ENCODE data around the gene ATF2.

Gene ATF2

DNA sequence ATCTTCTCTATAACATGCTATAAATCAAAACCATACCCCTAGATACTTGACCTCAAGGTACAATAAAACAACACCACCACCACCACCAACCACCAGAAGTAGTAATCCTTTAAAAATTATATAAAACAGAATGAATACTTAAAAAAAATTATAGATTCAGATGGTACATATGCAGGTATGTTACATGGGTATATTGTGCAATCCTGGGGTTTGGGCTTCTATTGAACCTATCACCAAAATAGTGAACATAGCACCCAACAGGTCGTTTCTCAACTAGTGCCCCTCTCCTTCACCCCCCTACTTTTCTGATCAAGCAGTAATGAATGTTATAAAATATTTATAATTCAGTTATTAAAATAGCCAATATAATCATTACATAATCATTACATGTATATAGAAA lies 91.7 kb downstream of the ATF2 start:
- no peak for FAIRE-seq

- no peak for FAIRE-seq
These were observed 93.5 kb downstream of the ATF2 start for GRCh38 chr2:175074478-175074877.

DNA sequence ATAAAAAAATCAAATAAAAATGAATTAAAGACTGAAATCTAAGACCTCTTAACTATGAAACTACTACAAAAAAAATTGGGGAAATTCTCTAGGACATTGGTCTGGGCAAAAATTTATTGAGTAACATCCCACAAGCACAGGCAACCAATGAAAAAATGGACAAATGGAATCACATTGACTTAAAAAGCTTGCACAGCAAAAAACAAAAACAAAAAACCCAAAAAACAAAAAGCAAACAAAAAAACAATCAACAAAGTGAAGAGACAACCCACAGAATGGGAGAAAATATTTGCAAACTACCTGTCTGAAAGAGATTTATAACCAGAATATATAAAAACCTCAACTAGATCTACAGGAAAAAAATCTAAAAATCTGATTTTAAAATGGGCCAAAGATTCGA lies 99.5 kb downstream of the ATF2 start:
- FAIRE-seq = no peak

DNA sequence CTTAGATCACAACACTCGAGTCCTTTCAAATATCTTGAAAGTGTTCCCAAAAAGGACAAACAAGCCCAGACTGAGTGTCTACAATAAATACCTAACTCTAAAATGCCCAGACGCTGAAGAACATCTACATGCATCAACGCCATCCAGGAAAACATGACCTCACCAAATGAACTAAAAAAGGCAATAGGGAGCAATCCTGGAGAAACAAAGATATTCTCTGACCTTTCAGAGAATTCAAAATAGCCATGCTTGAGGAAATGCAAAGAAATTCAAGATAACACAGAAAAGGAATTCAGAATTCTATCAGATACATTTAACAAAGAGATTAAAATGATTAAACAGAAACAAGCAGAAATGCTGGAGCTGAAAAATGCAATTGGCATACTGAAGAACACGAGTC lies 101.6 kb downstream of the ATF2 start:
- no peak for FAIRE-seq

DNA sequence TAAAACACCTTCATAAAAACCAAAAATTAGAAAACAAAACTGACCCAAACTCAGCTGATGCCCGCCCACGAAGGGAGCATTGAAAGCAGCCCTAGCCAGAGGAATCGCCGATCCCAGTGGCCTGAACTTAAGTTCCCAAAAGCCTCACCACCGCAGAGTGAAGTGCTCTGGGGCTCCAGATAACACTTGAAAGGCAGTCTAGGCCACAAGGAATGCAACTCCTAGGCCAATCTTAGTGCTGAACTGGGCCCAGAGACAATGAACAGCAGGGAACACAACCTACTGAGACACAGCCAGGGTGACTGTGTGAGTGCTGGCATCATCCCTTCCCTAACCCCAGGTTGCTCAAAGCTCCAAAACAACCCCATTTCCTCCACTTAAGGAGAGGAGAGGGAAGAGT lies 103.2 kb downstream of the ATF2 start:
- FAIRE-seq = no peak

DNA sequence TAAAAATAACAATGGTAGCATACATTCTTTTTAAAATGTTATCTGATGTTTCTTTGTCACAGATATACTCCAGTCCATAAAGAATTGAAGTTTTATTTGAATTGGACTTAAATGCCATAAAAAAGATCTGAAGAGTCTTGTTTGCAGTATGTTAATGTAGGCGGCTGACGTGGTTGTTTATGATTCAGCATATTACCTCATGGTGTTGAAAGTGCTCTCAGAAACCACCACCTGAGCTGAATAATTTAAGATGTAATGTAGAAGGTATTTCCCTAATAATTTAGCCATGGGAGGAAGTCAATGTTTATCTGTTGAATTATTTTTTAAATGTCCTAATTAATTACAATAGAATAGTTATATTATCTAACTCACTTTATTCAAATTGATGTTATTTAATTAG lies 104.3 kb downstream of the ATF2 start:
- peak; percentile 43 for FAIRE-seq

DNA sequence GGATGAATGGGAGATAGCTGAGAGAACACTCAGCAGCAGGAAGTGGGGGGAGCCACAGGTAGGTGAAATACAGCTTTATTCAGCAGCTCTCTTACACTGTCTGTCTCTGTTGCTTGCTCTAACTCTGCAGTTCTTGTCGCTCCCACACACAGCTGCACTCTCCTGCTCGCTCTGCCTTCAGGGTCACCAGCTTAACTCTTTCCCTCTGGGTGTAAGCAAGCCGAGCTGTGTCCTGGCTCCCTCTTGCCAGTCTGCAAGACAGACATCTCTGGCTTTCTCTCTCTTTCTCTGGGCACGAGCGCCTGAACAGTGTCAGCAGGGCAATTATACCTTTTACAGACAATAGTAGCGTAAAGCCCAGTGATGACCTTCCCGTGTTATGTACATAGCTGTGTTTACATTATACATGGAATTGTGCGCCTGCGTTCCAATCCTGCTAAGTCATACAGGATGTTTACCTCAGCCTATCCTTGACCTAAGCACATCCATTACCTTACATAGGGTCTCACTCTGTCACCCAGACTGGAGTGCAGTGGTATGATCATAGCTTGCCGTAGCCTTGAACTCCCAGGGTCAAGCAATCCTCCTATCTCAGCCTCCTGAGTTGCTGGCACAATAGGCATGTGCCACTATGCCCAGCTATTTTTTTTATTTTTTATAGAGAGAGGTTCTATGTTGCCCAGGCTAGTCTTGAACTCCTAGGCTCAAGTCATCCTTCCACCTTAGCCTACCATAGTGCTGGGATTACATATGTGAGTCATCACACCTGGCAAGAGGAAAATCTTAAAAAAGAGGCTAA lies 105.0 kb downstream of the ATF2 start:
- FAIRE-seq = no peak

- FAIRE-seq = no peak
These were observed 110.8 kb downstream of the ATF2 start for GRCh38 chr2:175057078-175057685.

DNA sequence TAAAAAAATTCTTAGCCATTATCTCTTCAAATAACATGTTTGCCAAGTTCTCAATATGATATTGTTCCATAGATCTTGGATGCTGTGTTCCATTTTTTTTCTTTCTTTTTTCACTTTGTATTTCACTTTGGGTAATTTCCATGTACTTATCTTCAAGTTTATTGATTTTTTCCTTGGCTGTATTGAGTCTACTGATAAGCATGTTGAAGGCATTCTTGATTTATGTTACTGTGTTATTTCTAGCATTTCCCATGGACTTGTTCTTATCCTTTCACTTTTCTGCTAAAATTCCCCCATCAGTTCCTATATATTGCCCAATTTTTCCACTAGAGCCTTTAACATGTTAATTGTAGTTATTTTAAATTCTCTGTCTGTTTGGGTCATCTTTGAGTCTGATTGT lies 112.0 kb downstream of the ATF2 start:
- FAIRE-seq = peak; percentile 38

- FAIRE-seq = no peak
These were observed 113.7 kb downstream of the ATF2 start for GRCh38 chr2:175054340-175054739.

- no peak for FAIRE-seq
These were observed 118.3 kb downstream of the ATF2 start for GRCh38 chr2:175049661-175050060.

GRCh38 chr2:175048275-175048674 lies 119.7 kb downstream of the ATF2 start:
- no peak for FAIRE-seq

DNA sequence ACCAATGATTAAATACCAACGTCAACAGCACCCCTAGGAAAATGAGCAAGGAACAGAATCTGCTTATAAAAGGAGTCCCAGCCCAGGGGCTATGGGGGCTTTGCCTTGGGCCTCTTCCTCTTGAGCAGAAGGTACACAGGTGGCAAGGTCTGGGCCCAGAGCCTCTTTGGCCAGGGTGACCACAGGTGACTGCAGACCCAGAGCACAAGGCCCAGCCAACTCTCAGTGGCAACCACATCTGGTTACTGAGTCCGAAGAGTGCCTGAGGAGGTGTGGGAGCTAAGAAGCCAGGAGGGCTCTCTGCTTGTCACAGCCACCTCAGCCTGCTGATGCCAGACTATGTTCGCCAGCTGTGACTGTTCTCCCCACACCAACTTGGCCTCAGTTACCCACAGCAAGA lies 128.5 kb downstream of the ATF2 start:
- no peak for FAIRE-seq

GRCh38 chr2:175039031-175039430 lies 129.0 kb downstream of the ATF2 start:
- FAIRE-seq = no peak

- no peak for FAIRE-seq
These were observed 130.1 kb downstream of the ATF2 start for GRCh38 chr2:175037941-175038340.

GRCh38 chr2:175036582-175037018 lies 131.4 kb downstream of the ATF2 start:
- no peak for FAIRE-seq

- no peak for FAIRE-seq
These were observed 132.2 kb downstream of the ATF2 start for GRCh38 chr2:175035806-175036205.

DNA sequence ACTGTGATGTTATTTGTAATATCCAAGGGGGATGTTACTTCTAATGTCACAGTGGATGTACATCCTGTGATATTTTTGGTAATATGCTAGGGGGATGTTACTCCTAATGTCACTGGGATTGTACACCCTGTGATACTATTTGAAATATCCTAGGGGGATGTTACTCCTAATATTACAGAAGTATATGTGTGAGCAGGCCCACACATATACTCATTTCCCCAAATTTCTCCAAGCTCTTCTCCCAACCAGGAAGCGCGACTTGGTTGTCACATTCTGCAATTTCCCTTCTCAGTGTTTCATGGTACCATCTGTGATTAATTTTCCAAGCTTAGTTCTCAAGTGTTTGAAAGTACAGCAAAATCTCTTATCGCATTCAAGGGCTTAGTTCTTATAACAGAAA lies 133.3 kb downstream of the ATF2 start:
- no peak for FAIRE-seq

DNA sequence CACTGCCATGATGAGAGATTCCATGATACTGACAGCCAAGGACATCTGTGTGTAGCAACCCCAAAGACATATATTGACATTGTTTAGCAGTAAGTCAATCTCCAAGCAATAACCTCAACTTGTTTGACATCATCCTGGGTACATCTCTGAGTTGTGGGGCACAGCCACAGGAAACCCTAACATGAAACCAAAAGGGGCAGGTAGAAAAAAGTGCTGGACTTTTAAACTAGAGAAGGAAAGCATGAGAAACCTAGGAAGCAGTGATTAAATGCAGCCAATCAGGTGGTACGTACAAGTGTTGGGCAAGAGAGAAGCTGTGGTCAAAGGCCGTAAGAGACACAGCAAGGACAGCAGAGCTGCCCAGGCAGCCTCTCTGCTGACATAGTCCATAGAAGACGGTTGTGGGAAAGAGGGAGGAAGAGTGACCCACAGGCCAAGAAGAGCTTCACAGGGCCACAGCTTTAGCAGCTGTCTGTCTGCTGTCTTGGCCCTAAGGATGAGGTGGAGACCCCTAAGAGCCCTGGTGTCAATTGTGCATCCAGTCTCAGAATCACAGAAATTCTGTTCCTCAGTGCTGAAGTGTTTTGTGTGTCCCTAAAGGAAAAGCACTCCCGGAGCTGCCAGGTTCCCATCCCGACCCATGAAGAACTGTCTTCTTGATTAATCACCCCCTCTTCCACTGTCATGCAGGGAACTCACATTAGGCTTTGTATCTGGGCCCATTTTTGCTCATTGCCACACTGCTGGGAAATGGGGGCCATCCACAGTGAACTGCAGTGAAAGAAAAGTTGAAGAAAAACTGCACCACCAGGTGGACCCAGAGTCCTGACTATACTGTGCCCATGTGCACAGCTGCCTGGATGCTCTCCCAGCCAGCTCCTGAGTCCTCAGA lies 137.4 kb downstream of the ATF2 start:
- no peak for FAIRE-seq

DNA sequence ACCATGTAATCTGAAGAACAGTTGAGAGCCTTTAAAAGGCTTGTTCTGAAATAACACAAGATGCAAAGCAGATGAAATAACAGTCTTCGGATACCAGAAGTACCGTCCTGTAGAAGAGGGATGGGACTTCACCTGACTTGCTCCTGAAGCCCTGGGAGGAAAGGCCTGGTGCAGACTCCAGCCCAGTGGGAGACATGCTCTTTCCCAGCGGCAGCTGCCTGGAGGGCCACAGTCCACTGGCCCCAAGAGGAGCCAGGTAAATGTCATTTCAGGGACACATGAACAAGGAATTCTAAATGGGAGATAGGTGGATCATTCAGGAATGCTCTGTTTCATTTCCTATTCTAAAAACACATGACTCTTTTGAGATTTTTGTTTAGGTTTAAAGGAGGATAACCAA lies 140.2 kb downstream of the ATF2 start:
- FAIRE-seq = no peak

DNA sequence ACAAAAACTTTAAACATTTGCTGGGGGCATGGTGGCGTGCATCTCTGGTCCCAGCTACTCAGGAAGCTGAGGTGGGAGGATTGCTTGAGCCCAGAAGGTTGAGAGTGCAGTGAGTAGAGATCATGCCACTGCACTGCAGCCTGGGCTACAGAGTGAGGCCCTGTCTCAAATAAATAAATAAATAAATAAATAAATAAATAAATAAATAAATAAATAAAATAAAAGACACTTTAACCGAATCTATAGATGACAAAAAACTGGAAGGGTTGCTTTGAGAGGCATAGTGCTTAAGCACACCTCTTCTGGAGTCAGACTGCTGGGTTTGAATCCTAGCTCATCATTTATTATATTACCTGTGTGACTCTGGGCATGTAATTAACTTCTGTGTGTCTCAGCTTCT lies 141.6 kb downstream of the ATF2 start:
- FAIRE-seq = no peak

DNA sequence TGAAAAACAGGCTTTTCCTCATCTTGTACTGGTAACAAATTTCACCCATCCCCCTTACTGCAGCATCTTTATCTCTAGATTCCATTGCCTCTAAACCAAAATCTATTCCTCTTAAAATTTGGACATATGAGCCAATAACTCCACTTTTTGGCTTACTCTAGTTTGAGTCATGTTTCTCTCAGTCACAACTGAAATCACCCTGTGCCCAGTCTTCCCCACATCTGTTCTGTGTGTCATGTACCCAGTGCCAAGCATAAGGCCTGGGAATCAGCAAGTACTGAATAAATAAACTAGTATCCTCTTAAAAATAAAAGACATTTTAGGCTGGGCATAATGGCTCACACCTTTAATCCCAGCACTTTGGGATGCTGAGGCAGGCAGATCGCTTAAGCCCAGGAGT lies 142.1 kb downstream of the ATF2 start:
- FAIRE-seq = no peak

DNA sequence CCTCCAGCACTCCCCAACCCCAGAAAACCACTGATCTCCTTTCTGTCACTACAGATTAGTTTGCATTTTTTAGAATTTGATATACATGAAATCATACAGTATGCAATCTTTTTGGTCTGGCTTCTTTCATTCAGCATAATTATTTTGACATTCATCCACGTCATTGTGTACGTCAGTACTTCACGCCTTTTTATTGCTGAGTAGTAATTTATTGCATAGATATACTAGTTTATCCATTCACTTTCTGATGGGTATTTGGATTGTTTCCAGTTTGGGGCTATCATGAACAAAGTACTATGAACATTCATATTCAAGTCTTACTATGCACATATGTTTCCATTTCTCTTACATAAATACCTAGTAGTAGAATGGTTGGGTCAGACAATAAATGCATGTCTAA lies 142.8 kb downstream of the ATF2 start:
- FAIRE-seq = no peak

- no peak for FAIRE-seq
These were observed 145.1 kb downstream of the ATF2 start for GRCh38 chr2:175022923-175023322.
